LNCAP (cell line): ENCODE measurements around the gene TBC1D8.

Source experiments
- CTCF ChIP-seq: fragments of 450-650 bp; IDR thresholded peaks from 2 replicates; pipeline ENCODE4 v1.5.1; 2017; ENCODE audit warnings: mild to moderate bottlenecking

Gene TBC1D8

GRCh38 chr2:101083613-101084012, 67.6 kb downstream of the TBC1D8 start:
- no peak for TF ChIP-seq CTCF

GRCh38 chr2:101082998-101083397, 68.2 kb downstream of the TBC1D8 start:
- TF ChIP-seq CTCF: no peak

- TF ChIP-seq CTCF: no peak
Observed at GRCh38 chr2:101081375-101081907, 69.7 kb downstream of the TBC1D8 start.

GRCh38 chr2:101080211-101081068, 70.7 kb downstream of the TBC1D8 start:
- no peak for TF ChIP-seq CTCF

GRCh38 chr2:101076581-101076980, 74.6 kb downstream of the TBC1D8 start:
- no peak for TF ChIP-seq CTCF

GRCh38 chr2:101064868-101065549, 86.2 kb downstream of the TBC1D8 start:
- no peak for TF ChIP-seq CTCF

GRCh38 chr2:101064505-101064867, 86.7 kb downstream of the TBC1D8 start:
- TF ChIP-seq CTCF: no peak
